Osteocyte (in vitro differentiated cells): ENCODE results near the gene OVCA2. TPM values are rescaled to one million over a fixed set of nuclear protein-coding genes. Genes with fewer than 3 reads are reported as not detected.

Experiments
- DNase-seq: peaks from one replicate; pipeline ENCODE4 v3.0.0; 2021; ENCODE audit warnings: mixed read lengths; ENCODE audit not compliant: unreplicated experiment; ENCODE audit errors: extremely low spot score
- H3K27ac Mint-ChIP-seq: one replicate; pipeline ENCODE4 v1.8.0; 2021; ENCODE audit warnings: mild to moderate bottlenecking, mixed read lengths; ENCODE audit not compliant: unreplicated experiment
- H3K27me3 Mint-ChIP-seq: one replicate; pipeline ENCODE4 v1.8.0; 2021; ENCODE audit warnings: mixed read lengths; ENCODE audit not compliant: unreplicated experiment
- H3K36me3 Mint-ChIP-seq: one replicate; pipeline ENCODE4 v1.8.0; 2021; ENCODE audit warnings: mixed read lengths; ENCODE audit not compliant: unreplicated experiment
- H3K4me1 Mint-ChIP-seq: one replicate; pipeline ENCODE4 v1.8.0; 2021; ENCODE audit warnings: mixed read lengths; ENCODE audit not compliant: unreplicated experiment
- H3K4me3 Mint-ChIP-seq: one replicate; pipeline ENCODE4 v1.8.0; 2021; ENCODE audit warnings: mild to moderate bottlenecking, moderate library complexity, mixed read lengths; ENCODE audit not compliant: unreplicated experiment
- H3K9me3 Mint-ChIP-seq: one replicate; pipeline ENCODE4 v1.8.0; 2021; ENCODE audit warnings: mixed read lengths; ENCODE audit not compliant: unreplicated experiment
- total RNA-seq: library from RNA; stranded (reverse); gene quantifications from 2 replicates; pipeline ENCODE4 v1.2.1, GENCODE V29; 2021
- TF ChIP-seq, protein P1 (sequence below): fragments of 200-600 bp; sonication (generic); IDR thresholded peaks from 2 replicates; pipeline ENCODE4 v1.5.0; 2021; ENCODE audit warnings: antibody characterized with exemption, mild to moderate bottlenecking, moderate library complexity

OVCA2 gene
- total RNA-seq, 1 donor from 2014 or later: 33.2 TPM

- H3K27ac Mint-ChIP-seq: peak overlapping the region; percentile 27
- no peaks in the 10 kb centered on the region for H3K27me3 Mint-ChIP-seq
- TF ChIP-seq, protein P1, sequence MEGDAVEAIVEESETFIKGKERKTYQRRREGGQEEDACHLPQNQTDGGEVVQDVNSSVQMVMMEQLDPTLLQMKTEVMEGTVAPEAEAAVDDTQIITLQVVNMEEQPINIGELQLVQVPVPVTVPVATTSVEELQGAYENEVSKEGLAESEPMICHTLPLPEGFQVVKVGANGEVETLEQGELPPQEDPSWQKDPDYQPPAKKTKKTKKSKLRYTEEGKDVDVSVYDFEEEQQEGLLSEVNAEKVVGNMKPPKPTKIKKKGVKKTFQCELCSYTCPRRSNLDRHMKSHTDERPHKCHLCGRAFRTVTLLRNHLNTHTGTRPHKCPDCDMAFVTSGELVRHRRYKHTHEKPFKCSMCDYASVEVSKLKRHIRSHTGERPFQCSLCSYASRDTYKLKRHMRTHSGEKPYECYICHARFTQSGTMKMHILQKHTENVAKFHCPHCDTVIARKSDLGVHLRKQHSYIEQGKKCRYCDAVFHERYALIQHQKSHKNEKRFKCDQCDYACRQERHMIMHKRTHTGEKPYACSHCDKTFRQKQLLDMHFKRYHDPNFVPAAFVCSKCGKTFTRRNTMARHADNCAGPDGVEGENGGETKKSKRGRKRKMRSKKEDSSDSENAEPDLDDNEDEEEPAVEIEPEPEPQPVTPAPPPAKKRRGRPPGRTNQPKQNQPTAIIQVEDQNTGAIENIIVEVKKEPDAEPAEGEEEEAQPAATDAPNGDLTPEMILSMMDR: no peak
- peaks cover 10% of the 10 kb centered on the region for H3K36me3 Mint-ChIP-seq
- no peak for DNase-seq
- peaks cover 58% of the 10 kb centered on the region for H3K4me1 Mint-ChIP-seq
- no peak overlapping the region for H3K4me3 Mint-ChIP-seq
- no peaks in the 10 kb centered on the region for H3K9me3 Mint-ChIP-seq
Observed at GRCh38 chr17:2071455-2072281, 29.8 kb downstream of the OVCA2 start.

GRCh38 chr17:2074919-2075318, 33.1 kb downstream of the OVCA2 start:
- Mint-ChIP-seq H3K36me3 (peaks cover 30% of the 10 kb centered on the region), H3K27ac (no peak overlapping the region), H3K27me3 (no peaks in the 10 kb centered on the region), H3K4me3 (no peak overlapping the region), H3K9me3 (no peaks in the 10 kb centered on the region), H3K4me1 (peaks cover 47% of the 10 kb centered on the region)
- TF ChIP-seq, protein P1: no peak
- DNase-seq: no peak

GRCh38 chr17:2075336-2076086, 33.7 kb downstream of the OVCA2 start:
- Mint-ChIP-seq H3K27me3 (no peaks in the 10 kb centered on the region), H3K9me3 (no peaks in the 10 kb centered on the region), H3K4me3 (no peak overlapping the region), H3K36me3 (peaks cover 30% of the 10 kb centered on the region), H3K4me1 (peaks cover 47% of the 10 kb centered on the region), H3K27ac (no peak overlapping the region)
- TF ChIP-seq, protein P1: peak; percentile 5
- DNase-seq: no peak

DNA sequence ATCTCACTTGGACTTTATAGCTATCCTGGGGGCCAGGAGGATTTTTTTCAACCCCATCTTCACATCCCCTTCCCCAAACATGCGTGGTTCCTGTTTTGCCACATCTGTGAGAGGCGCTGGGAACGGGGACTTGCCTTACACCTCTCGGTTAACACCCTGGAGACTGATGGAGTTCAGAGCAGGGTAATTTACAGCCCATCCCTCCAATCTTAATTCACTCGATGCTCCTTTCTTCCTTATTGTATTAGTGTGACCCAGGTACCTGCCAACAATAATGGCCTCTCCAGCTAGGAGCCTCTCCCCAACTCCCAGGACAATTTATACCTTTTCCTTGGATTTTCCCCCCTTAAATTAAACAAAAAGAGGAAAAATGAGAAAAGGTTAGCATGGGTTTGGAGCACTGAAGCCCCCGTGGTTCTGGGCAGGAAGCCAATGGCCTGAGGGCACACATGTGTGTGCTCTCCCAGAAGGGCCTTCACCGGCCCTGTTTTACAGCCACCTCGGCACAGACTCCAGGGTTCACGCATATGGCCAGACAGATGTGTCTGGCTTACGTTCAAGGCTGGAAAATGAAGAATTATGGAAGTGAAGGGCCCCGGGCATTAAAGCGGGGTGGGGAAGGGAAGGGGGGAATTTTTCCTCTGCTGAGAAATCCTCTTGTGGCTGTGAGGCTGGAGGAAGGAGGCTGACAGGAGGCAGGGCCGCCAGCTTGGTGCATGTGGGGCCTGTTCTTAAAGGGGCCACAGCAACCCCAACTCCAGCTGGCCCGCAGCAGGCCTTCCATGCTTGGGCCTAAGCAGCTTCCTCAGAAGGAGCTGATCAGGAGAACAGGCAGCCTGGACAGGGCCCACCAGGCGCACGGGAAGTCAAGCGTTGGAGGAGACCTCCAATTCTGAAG, 34.5 kb downstream of the OVCA2 start:
- TF ChIP-seq, protein P1: no peak
- peaks cover 28% of the 10 kb centered on the region for H3K36me3 Mint-ChIP-seq

More for the DNA sequence above, 34.5 kb downstream of the OVCA2 start:
- Mint-ChIP-seq H3K9me3 (no peaks in the 10 kb centered on the region), H3K27me3 (no peaks in the 10 kb centered on the region), H3K27ac (peak overlapping the region; percentile 84), H3K4me3 (peak overlapping the region; percentile 50), H3K4me1 (peaks cover 42% of the 10 kb centered on the region)
- DNase-seq: no peak
